Measurements from ENCODE around the gene ABCA13.

DNA sequence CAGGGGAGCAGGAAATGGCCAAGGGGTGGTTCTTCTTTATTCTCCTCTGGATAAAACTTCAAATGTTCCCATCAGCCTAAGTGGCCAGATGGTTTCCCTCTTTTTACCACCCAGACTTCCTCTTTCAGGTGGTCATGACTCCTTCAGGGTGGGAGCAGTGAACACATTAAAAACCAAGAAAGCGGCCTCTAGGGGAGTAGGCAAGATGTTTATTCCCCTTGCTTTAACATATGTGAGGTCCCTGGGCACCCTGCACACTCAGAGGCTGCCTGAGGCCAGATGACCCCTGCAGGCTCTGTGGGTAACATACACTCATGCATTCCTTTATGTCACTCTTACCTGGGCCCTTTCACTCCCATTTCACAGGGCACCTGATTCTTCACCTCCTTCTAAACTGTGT, 357.4 kb downstream of the ABCA13 start:
- TF ChIP-seq SMC3 (IDR thresholded peaks at IDR 0.05; ENCODE audit: low read depth, low read length) (no peak), ELF1 (IDR thresholded peaks at IDR 0.05) (no peak)
